ENCODE measurements around the gene BCL10.

- no peak for TF ChIP-seq POLR2A (IDR thresholded peaks at IDR 0.05; ENCODE audit: insufficient read depth in 1 of 2, low read depth in 2 of 2, low read length in 2 of 2)
- no peak for TF ChIP-seq ZNF574 (CRISPR knock-in tag; IDR thresholded peaks at IDR 0.05)
- no peak for TF ChIP-seq CTCF (CRISPR knock-in tag; IDR thresholded peaks at IDR 0.05)
- no peak for TF ChIP-seq TCF7L2 (IDR thresholded peaks at IDR 0.05; ENCODE audit: low read depth, low read length)
- no peak for TF ChIP-seq MAX (IDR thresholded peaks at IDR 0.05)
- TF ChIP-seq ZC3H4 (CRISPR knock-in tag; IDR thresholded peaks at IDR 0.05; ENCODE audit: borderline replicate concordance) = no peak
- TF ChIP-seq ZNF496 (CRISPR knock-in tag; IDR thresholded peaks at IDR 0.05; ENCODE audit: insufficient replicate concordance) = no peak
- TF ChIP-seq ZNF7 (CRISPR knock-in tag; IDR thresholded peaks at IDR 0.05) = no peak
- TF ChIP-seq TFDP1 (CRISPR knock-in tag; IDR thresholded peaks at IDR 0.05; ENCODE audit: borderline replicate concordance) = no peak
- no peak for TF ChIP-seq KLF12 (CRISPR knock-in tag; IDR thresholded peaks at IDR 0.05; ENCODE audit: borderline replicate concordance)
- TF ChIP-seq MBD4 (IDR thresholded peaks at IDR 0.05; ENCODE audit: borderline replicate concordance, low read length) = no peak
- no peak for TF ChIP-seq SNAPC5 (CRISPR knock-in tag; IDR thresholded peaks at IDR 0.05; ENCODE audit: borderline replicate concordance)
- TF ChIP-seq EP300 (IDR thresholded peaks at IDR 0.05; ENCODE audit: low read depth in 2 of 2, low read length in 2 of 2) = no peak
- no peak for TF ChIP-seq EP300 (CRISPR knock-in tag; IDR thresholded peaks at IDR 0.05; ENCODE audit: borderline replicate concordance)
- no peak for TF ChIP-seq NFE2L1 (CRISPR knock-in tag; IDR thresholded peaks at IDR 0.05; ENCODE audit: borderline replicate concordance)
Measured at GRCh38 chr1:85277802-85278201, 1.4 kb upstream of the BCL10 start.
